ENCODE measurements around the gene KRTCAP2.
"Not testable (repeated sequence)": the region's sequence is repeated elsewhere in the genome, so short reads cannot be mapped to it uniquely, and the experiment has no call there.

KRTCAP2 gene

DNA sequence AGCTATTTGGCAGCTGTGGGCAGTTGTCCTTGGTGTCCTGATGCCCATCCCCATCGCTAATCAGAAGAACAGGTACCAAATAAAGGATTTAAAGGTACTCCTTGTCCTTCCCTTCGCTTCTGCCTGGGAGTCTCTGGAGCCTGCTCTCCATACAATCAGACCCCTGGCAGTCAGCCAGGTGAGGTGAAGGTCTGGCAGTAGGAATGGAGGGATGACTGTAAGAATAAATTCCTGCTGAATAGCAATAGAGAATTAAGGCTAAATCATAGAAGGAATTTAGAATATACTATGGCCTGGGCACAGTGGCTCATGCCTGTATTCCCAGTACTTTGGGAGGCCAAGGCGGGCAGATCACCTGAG lies 25.4 kb upstream of the KRTCAP2 start:
- no peak for DNase-seq

DNA sequence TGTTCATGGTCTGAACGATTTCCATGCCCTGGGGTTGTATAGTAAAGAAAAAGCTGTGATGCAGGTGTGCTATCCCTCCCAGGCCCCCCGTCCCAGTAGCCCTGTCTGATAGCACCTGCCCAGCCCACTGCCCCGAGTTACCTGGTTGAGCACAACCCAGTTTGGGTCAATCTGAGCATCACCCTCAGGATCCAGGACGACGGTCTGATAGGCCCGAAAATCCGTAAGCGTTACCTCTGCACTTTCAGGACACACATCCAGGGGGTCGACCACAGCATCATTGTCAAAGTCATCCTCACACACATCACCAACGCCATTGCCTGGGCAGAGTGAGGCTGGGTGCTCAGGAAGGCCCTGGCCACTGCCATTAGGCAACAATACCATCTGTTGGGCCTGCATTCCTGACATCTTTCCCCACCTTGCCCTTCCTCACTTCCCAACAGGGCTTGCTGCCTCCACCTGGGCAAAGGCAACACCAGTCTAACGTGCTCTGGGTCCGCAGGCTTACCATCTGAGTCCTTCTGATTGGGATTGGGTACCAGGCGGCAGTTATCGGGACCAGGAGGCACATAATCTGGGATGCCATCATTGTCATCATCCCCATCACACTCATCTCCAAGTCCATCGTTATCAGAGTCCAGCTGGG lies 24.9 kb upstream of the KRTCAP2 start:
- no peak for DNase-seq

DNA sequence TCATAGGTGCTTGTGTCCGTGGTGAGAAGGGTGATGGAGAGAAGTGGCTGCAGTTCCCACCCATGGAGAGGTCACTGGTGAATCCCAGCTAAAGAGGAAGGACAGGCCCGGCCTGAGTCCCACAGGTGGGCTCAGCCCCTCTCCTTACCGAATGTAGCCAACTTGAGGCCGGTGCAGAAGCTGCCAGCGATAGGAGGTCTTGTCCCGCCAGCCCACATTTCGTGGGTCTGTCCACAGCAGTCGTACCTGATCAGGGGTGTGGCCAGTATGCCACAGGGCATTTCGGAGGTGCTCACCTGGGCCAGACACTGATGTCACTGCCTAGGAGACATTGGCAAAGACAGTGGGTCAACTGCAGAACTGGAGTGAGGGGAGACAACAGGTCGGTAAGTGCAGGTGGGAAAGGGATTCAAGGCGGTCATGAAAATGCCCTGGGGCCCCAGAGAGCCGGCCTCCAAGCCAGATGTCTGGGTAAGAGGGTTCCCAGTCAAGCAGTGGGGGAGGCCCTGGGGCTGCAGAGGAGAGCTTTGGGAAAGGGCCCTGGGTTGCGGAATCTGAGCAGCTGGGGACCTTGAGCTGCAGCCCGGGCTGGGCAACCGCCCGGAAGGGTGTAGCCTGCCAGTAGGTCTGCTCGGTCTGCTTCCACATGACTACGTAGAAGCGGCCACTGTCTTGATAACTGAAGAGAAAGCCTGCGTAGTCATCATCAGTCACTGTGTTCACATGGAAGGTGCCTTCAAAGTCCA lies 24.0 kb upstream of the KRTCAP2 start:
- DNase-seq: no peak

DNA sequence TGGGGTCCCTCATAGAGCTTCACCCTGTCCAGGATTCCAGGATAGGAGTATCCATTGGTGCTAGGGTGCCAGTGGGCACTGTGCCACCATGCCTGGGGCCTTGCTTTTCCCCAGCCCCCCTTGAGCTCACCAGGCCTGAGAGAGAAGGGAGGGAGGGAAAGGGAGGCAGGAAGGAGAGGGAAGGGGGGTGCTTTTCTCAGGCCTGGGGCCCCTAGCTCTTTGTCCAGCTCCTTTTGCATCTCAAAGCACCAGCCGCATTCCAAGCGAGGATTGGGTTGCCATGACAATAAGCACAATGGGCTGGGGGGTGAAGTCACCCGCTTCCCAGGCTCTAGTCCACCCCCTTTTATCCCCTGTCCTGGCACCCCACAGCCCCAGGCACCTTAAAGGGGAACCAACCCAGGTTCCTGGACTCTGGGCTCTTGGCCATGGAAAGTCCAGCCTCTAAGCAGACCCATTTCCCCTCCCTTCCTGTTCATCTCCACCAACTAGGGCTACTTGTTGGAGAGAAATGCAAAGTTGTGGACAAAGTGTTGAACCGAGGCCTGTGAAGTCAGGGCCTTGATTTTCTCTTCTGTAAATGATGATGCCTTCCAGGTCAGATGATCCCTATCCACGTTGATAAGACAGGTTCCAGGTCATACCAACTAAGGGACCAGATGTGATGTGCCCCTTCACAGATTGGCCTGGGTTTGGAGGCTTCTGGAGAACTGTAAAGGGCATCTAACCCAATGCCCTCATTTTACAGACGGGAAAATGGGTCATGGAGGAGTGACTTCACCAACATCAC lies 23.2 kb upstream of the KRTCAP2 start:
- no peak for DNase-seq

DNA sequence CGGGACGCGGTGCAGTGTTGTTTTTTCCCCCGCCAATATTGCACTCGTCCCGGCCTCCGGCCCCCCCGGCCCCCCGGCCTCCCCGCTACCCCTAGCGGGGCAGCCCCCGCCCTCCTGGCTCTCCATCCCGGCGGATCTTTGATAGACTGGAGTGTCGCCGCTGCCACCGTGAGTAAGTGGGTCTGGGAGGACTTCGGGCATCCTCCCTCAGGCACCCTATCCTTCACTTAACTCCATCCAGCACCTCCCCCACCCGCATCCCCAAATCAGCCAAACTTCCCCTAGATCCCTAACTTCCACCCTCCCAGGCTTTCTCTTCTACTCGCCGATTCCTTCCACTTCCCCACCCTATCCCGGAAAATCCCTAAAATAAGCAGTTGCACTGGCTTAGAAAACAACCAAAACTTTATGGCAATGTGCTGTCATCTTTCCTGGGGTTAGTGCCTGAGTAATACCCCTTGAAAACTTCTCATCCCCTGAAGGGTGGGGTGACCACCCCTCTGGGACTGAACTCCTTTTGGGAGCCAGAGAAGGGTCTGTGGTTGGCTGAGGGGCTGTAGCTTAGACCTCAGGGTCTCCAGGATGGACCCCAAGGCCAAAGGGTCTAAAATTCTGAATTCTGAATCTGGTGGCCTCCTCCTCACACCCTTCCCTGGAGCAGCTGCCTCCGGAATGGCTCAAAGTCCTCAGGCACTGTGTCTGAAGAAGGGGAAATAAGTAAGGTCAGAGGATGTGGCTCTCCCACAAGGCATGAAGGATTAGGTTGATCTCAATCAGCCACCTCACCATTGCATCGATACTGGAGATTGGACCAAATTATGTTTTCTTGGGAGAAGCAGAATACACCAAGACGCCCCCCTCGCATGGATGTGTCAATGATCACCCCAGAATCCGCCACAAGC lies 22.3 kb upstream of the KRTCAP2 start:
- DNase-seq: no peak

DNA sequence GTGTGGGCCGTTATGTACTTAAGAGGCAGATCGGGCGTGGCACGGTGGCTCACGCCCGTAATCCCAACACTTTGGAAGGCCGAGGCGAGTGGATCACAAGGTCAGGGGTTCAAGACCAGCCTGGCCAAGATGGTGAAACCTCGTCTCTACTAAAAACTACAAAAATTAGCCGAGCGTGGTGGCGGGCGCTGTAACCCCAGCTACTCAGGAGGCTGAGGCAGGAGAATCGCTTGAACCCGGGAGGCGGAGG lies 20.8 kb upstream of the KRTCAP2 start:
- not testable (repeated sequence) for DNase-seq

DNA sequence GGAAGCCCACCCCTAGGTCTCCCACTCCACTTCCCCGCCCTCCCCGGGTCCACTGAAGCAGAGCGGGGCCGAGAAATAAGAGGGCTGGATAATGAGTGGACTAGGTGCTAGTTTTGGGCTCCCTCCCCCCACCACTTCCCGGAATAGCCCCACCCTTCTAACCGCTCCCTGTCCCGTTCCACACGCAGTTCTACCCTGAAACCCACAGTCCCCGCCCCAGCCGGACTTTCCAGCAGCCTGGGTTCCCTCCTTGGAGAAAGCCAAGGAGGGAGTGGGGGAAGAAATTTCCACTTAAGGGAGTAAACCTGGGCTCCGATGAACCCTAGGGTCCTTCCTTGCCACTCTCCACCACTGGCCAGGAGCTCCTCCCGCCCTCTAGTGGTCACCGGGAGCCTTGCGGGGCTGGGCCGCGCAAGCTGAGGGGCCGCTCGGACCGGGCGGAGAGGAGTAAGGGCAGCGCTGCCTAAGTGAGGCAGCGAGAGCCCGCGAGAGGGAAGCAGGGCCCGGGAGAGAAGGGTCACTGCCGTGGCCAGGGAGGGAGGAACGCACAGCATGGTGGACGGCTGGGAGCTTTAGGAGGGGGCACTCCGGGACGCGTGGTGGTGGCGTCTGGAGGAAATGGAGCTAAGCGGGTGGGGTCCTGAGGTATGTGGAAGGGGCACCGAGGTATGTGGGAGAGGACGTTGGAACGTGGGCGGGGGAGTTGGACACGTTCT lies 20.3 kb upstream of the KRTCAP2 start:
- DNase-seq: peak; percentile 93

DNA sequence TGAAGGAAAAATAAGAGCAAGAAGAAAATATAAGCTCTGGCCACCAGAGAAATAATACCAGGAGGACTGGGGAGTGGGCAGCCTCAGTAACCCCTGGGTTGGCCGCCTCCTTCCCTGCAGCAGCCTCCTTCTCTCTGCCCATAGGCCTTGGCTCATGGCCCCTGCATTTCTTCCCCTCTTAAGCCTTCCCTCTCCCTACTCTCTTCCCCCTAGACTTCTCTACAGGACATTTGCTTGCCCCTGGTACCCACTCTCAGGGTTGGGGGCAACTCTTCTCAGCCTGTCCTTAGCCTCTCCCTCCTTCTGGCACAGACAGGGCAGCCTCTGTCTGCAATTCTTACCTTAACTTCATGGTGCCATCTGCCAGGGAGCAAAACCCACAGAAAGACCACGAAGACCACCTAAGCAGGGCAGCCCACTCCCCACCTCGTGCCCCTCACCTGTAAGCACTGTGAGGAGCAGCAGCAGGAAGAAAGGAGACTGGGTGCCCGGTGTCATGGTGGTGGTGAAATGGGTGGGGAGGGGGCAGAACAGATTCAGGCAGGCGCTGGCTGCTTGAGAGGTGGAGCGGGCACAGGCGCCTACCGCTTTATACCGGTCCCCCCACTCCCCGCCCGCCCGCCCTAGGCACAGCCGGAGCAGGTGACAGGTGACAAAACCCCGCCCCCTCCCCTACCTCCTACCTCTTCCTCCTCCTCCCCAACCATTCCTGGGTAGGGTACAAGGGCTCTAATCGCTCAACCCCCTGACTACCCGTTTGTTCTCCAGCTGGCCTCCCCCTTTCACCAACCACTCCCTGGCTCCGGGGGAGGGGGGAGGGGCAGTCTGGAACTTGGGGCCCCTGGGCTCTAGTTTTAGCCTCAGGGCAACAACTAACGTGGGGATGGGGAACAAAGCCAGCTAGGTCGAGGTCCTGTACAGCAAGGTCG lies 19.5 kb upstream of the KRTCAP2 start:
- no peak for DNase-seq

DNA sequence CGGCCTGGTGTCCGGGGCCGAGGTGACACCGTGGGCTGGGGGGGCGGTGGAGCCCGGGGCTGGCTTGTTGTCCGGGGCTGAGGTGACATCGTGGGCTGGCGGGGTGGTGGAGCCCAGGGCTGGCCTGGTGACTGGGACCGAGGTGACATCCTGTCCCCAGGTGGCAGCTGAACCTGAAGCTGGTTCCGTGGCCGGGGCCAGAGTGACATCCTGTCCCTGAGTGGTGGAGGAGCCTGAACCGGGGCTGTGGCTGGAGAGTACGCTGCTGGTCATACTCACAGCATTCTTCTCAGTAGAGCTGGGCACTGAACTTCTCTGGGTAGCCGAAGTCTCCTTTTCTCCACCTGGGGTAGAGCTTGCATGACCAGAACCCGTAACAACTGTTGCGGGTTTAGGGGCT lies 18.8 kb upstream of the KRTCAP2 start:
- no peak for DNase-seq

DNA sequence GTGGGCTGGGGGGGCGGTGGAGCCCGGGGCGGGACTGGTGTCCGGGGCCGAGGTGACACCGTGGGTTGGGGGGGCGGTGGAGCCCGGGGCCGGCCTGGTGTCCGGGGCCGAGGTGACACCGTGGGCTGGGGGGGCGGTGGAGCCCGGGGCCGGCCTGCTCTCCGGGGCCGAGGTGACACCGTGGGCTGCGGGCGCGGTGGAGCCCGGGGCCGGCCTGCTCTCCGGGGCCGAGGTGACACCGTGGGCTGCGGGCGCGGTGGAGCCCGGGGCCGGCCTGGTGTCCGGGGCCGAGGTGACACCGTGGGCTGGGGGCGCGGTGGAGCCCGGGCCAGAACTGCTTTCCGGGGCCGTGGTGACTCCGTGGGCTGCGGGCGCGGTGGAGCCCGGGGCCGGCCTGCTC lies 16.8 kb upstream of the KRTCAP2 start:
- not testable (repeated sequence) for DNase-seq

DNA sequence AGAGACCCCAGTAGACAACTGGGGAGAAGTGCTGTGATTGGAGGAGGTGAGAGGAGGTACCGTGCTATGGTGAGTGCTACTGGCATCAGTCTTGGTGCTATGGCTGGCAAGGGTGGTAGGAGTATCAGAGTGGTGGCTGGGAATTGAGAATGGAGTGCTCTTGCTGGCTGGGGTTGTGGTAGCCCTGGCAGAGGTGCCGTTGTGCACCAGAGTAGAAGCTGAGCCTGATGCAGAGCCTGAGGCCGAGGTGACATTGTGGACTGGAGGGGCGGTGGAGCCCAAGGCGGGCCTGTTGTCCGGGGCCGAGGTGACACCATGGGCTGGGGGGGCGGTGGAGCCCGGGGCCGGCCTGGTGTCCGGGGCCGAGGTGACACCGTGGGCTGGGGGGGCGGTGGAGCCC lies 15.2 kb upstream of the KRTCAP2 start:
- no peak for DNase-seq

DNA sequence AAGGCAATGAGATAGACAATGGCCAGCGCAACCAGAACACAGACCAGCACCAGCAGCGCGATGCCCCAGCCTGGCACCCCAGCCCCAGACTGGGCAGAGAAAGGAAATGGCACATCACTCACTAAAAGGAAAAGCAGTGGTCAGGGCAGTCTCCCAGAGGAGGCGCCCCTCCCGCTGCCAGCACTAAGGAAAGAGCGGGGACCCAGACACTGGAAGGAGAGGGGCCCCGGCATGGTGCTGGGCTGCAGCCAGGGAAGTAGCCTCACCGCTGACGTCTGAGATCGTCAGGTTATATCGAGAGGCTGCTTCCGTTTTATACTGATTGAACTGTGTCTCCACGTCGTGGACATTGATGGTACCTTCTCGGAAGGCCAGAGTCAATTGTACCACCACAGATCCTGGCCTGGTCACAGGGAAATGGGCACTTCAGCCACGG lies 14.4 kb upstream of the KRTCAP2 start:
- DNase-seq: peak; percentile 34

DNA sequence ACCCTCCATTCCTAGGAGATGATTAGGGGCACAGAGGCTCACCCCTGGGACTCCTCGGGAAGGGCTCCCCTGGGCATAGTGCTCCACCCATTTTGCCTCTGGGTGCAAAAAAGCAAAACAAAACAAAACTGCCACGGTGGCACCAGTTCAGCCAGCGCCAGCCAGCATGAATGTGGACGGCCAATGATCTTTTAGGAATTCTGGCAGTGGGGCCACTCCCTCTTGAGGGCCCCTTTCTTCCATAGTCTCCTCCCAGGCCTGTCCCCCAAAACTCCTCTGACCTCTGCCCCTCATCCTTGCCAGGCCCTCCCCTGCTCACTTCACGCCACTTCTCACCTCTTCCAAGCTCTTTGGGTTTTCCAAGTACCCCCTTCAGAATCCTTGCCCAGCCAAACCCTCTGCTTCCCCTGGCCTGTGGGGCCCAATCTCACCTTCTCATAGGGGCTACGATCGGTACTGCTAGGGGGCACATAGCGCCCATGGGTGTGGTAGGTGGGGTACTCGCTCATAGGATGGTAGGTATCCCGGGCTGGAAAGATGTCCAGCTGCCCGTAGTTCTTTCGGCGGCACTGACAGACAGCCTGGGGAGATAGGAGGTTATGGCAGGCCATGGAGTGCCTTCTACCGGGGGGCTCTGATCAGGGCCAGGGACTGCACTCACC lies 13.8 kb upstream of the KRTCAP2 start:
- peak; percentile 35 for DNase-seq

DNA sequence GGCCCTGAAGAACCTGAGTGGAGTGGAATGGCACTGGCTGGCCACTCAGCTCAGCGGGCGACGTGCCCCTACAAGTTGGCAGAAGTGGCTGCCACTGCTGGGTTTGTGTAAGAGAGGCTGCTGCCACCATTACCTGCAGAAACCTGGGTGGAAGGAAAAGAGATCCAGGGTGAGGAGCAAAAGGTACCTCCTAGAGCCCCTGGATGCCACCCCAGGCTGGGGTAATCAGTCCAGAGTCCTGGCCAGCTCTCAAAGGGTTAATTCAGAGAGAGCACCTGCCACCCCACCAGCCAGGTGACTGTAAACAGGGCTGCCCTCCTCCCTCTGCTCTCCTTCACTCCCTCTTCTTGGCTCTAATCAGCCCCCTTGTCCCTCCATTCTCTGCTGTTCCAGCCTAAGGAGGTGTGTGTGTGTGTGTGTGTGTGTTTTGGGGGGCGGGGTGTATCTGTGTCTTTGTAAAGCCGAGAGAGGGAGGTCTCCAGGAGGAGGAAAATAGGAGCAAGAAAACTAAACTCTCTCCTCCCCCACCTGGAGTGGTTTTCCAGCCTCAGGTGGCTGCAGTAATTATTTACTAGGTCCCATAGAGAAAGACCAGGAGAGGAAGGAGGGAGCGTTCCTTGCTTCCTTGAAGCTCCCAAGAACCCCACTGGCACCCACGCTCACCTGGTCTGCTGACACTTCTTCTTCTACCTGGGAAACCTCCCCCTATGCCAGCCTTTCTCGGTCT lies 13.1 kb upstream of the KRTCAP2 start:
- DNase-seq: peak; percentile 42

DNA sequence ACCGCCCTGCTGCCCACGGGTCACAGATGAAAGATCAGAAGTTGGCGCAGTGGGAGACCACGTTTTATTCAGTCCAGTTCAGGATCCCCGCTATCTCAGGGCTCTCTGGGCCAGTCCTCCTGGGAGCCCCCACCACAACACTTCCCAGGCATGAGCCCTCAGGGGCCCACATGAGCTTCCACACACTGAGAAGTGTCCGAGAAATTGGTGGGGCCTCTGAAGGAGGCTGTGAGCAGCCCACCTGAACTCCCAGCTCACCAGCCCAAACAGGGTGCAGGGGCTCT lies 12.6 kb upstream of the KRTCAP2 start:
- DNase-seq: no peak

DNA sequence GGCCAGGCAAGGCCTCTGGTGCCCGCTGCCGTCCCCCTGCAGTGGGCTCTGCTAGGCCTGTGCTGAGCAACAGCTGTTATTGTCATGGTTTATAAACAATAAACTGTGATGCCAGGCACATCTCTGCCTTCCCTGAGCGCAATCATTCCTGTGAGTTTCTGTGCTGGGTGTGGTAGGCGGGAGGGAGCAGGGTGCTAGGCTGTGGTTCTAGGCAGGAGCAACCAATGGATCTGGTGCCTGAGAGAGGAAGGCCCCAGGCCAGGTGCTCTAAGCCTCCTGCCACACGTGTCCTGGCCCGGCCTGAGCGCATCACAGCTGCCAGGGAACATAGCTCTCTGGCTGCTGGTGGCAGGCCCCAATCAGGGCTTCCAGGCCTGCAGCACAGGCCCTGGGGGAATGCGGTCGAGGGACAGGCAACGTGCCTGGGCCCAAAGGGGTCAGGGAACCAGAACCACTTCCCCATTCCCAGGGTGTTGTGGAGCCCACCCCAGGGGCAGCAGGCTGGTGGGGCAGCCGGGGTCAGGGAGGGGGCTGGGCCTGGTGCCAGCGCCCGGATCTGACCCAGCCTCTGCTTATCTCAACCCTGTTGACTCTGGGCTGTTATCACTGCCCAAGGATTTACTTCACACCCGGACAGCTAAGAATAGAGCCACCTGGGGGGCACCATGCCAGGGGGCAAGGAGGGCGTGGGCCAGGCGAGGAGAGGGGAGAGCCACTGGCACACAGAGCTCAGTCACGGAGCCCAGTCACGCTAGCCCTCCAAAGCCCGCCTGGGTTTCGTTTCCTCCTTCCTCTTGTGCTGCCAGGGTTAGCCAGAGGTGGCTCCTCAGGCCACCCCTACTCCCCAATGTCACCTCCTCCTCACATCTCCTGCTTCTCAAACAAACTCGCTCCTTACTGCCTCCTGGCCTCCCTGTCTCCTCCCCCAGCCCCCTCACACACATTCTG lies 12.0 kb upstream of the KRTCAP2 start:
- no peak for DNase-seq

DNA sequence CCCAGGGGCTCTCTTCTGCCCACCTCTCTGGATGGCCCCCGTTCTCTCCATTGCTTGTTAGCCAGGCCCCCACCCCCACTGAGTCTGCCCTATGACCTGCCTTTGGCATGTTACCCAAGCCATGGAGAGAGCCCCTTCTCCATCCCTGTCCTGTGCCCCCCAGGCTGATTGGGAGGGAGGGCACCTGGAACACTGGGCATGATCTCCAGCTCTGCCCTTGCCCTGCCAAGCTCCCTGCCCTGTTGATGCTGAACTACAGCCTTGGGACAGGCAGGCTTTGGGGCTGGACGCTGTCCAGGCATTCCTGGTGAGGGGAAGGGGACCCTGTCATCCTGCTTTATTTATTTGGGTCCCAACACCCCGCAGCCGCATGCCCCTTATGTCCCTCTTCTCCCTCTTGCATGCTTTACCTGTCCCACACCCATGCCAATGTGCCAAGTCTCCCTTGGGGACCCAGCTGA lies 11.3 kb upstream of the KRTCAP2 start:
- no peak for DNase-seq

DNA sequence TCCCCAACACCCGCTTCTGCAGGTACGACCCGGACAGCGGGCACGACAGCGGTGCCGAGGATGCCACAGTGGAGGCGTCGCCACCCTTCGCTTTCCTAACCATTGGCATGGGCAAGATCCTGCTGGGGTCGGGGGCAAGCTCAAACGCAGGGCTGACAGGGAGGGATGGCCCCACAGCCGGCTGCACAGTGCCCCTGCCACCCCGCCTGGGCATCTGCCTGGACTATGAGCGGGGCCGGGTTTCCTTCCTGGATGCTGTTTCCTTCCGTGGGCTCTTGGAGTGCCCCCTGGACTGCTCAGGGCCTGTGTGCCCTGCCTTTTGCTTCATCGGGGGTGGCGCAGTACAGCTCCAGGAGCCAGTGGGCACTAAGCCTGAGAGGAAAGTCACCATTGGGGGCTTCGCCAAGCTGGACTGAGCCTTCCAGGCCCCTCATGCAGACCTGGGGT lies 10.7 kb upstream of the KRTCAP2 start:
- DNase-seq: no peak

DNA sequence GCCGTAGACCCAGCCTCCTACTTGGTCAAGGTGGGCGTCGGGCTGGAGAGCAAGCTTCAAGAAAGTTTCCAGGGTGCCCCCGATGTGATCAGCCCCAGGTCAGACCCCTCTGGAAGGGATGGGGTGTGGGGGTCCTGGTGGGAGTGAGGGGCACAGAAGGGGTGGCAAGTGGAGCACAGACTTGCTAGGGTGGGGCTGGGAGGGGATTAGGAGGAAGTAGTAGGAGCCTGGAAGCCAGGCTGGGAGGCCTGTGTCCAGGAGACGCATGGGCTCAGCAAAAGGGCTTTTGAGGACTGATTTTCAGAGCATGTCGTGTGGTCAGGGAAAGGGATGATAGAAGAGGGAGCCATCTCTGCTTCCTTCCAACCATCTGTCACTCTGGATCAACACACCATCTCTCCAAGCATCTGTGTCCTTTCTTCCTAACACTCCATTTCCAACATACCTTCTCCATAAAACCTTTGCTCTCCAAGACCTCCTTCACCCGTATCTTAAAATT lies 9.0 kb upstream of the KRTCAP2 start:
- DNase-seq: no peak

Data from right forelimb (tissue), 1 donor.